GM19193 (cell line): Measurements from ENCODE around the gene TRAF3IP1.

Experiments used
- POLR2A ChIP-seq: IDR thresholded peaks from 4 replicates; pipeline ENCODE4 v1.6.1; 2011; ENCODE audit not compliant: insufficient read depth, insufficient read length; ENCODE audit errors: extremely low read depth

TRAF3IP1 gene

DNA sequence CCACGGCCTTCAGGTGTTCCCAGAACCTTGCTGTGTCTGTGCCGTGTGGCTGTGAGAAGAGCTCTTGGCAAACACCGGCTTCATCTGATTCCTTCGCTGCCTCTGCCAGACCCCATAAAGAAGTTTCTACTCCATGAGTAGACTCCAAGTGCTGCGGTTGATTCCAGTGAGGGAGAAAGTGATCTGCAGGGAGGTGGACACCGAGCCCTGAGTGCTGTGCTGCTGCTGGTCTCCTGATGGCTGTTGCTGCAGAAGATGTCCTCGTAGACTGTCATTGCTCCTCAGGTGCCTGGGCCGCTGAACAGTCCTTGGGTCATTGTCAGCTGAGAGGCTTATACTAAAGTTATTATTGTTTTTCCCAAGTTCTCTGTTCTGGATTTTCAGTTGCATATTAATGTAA lies 126.1 kb downstream of the TRAF3IP1 start:
- TF ChIP-seq POLR2A: no peak

DNA sequence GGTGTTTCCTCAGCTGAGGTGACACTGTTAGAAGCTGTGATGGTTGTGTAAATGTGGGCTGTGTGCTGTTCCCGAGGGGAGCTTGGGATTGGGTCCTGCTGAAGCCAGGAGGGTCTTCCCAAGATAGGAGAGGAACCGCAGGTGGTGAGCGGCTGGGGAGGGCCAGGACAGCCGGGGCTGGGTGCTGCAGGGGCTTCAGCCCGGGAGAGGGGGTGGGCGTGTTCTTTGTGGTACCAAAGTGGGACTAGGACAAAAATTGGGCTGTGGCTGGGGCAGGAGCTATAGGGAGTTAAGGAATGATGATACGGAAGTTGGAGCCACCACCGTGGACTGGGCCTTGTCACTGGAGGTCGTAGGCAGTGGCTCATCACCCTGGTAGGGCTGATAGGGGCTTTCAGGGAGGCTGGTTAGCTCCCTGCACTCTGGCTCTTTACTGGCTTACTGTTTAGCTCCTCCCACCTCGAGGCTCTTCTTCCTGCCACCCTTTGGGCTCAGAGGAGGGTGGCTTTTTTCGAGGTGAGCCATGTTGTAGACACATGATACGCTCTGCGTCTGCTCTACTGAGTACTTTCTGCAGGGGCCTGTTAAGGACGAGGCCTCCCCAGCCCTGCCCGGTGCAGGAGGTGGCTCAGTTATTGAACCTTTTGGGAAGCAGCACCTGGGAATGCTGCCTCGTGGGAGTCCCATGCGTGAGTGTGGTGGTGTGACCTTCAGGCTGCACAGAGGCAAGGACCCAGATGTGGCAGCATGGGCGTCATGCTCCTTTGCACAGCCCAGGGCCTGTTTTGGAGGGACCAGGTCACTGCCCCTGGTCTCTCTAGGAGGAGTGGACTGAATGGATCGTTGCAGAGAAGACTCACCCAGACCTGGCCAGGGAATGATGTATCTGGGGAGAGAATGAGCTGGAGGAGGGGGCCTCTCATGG lies 128.0 kb downstream of the TRAF3IP1 start:
- TF ChIP-seq POLR2A: no peak

DNA sequence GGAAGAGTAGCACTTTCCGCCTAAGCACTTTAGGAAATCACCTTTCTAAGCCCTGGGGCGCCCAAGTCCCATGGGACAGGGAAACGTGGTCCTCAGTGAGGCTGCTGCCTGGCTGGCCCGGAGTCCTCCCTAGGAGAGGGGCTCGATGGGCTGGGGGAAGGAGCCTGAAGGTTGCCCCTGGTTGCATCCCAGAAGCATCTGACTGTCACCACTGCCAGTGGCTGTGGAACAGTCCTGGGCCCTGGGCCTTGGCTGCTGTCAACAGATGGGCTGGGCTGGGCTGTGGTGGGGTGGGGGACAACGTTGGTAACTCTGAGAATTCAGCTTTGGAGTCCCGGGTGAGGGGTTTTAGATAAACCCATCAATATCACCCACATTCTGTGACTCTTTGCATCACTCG lies 128.9 kb downstream of the TRAF3IP1 start:
- no peak for TF ChIP-seq POLR2A

DNA sequence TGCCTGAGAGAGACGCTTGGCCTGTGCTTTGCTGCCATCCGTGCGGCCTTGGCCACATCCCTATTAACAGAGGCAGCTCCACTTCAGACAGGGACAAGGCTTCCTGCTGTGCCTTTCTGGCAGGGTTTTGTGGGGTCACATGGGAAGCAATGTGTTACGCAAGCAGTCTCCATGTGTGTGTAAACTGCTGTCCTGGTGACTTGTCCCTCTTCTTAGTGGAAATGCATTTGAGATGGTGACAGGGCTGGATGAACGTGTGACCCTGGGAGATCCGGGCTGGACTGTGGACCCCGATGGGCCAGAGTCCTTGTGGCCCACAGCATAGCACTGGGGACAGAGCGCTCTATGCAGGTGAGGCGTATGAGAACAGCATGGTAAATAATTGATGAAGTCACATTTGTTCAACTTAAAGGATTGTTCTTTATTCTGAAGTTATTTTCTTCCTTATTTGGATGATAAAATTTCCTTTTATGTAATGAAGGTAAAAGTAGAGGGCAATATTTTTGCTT lies 129.6 kb downstream of the TRAF3IP1 start:
- no peak for TF ChIP-seq POLR2A

DNA sequence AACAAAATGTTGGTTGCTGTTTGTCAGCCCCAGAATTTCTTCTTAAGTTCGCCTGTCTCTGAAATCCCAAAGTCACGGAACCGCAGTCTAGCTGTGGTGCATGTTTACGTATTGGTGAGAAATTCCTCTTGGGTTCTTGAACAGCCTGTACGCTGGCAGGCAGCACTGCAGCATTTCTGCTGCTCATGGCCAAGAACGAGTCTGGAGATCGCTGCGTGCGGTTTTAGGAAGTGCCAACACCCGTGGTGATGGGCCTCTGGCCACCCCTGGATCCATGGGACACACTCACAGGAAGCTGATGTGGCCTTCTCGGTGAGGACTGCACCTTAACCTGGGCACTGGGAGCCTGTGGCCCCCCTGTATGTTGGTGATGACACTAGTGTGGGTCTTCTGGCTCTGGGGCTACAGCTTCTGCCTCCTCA lies 130.1 kb downstream of the TRAF3IP1 start:
- no peak for TF ChIP-seq POLR2A
